ENCODE data around the gene SH3BP4.

SH3BP4 gene

GRCh38 chr2:234912437-234912836 lies 39.4 kb upstream of the SH3BP4 start:
- no peak overlapping the region for H3K4me3 ChIP-seq (ENCODE audit: low read depth in 1 of 2, low read length in 1 of 2)
- no peaks in the 10 kb centered on the region for H3K9me3 ChIP-seq
- no peak for TF ChIP-seq CTCF (IDR thresholded peaks at IDR 0.05)
- H3K27ac ChIP-seq = no peak overlapping the region
- no peaks in the 10 kb centered on the region for H3K4me1 ChIP-seq (ENCODE audit: control insufficient read depth in 1 of 2, insufficient read depth in 1 of 2, low read depth in 1 of 2, low read length in 1 of 2)
- H3K27me3 ChIP-seq = no peaks in the 10 kb centered on the region
- H3K36me3 ChIP-seq = no peaks in the 10 kb centered on the region

GRCh38 chr2:234913208-234913626 lies 38.6 kb upstream of the SH3BP4 start:
- Histone ChIP-seq H3K27ac (no peak overlapping the region), H3K9me3 (no peaks in the 10 kb centered on the region), H3K4me1 (ENCODE audit: control insufficient read depth in 1 of 2, insufficient read depth in 1 of 2, low read depth in 1 of 2, low read length in 1 of 2) (no peaks in the 10 kb centered on the region), H3K4me3 (ENCODE audit: low read depth in 1 of 2, low read length in 1 of 2) (no peak overlapping the region), H3K36me3 (no peaks in the 10 kb centered on the region), H3K27me3 (no peaks in the 10 kb centered on the region)
- TF ChIP-seq CTCF (IDR thresholded peaks at IDR 0.05) = no peak

GRCh38 chr2:234914371-234915154 lies 37.3 kb upstream of the SH3BP4 start:
- H3K9me3 ChIP-seq = no peaks in the 10 kb centered on the region
- H3K36me3 ChIP-seq = no peaks in the 10 kb centered on the region
- H3K4me1 ChIP-seq (ENCODE audit: control insufficient read depth in 1 of 2, insufficient read depth in 1 of 2, low read depth in 1 of 2, low read length in 1 of 2) = no peaks in the 10 kb centered on the region
- H3K27ac ChIP-seq = no peak overlapping the region
- TF ChIP-seq CTCF (IDR thresholded peaks at IDR 0.05) = no peak
- H3K27me3 ChIP-seq = no peaks in the 10 kb centered on the region
- H3K4me3 ChIP-seq (ENCODE audit: low read depth in 1 of 2, low read length in 1 of 2) = no peak overlapping the region

GRCh38 chr2:234916674-234917073 lies 35.1 kb upstream of the SH3BP4 start:
- H3K27me3 ChIP-seq = no peaks in the 10 kb centered on the region
- no peak for TF ChIP-seq CTCF (IDR thresholded peaks at IDR 0.05)
- H3K4me1 ChIP-seq (ENCODE audit: control insufficient read depth in 1 of 2, insufficient read depth in 1 of 2, low read depth in 1 of 2, low read length in 1 of 2) = no peaks in the 10 kb centered on the region
- no peak overlapping the region for H3K27ac ChIP-seq
- H3K36me3 ChIP-seq = no peaks in the 10 kb centered on the region
- no peak overlapping the region for H3K4me3 ChIP-seq (ENCODE audit: low read depth in 1 of 2, low read length in 1 of 2)
- H3K9me3 ChIP-seq = no peaks in the 10 kb centered on the region

GRCh38 chr2:234917211-234917975 lies 34.4 kb upstream of the SH3BP4 start:
- H3K9me3 ChIP-seq = no peaks in the 10 kb centered on the region
- no peaks in the 10 kb centered on the region for H3K4me1 ChIP-seq (ENCODE audit: control insufficient read depth in 1 of 2, insufficient read depth in 1 of 2, low read depth in 1 of 2, low read length in 1 of 2)
- no peak overlapping the region for H3K4me3 ChIP-seq (ENCODE audit: low read depth in 1 of 2, low read length in 1 of 2)
- no peaks in the 10 kb centered on the region for H3K27me3 ChIP-seq
- H3K36me3 ChIP-seq = no peaks in the 10 kb centered on the region
- no peak for TF ChIP-seq CTCF (IDR thresholded peaks at IDR 0.05)
- H3K27ac ChIP-seq = no peak overlapping the region

All from neutrophil (primary cell).